HL-60/S4 (cell line): ENCODE measurements around the gene ENTPD8.
"Not testable (repeated sequence)": the region's sequence is repeated elsewhere in the genome, so short reads cannot be mapped to it uniquely, and the experiment has no call there.

Experiments
- in situ Hi-C: fragments of 300-500 bp; cut with MboI; formaldehyde crosslinking; loops from 2 replicates; pipeline ENCODE4 v1.14.3; 2022; ENCODE audit warnings: low sequenced_read_pairs

Gene ENTPD8

DNA sequence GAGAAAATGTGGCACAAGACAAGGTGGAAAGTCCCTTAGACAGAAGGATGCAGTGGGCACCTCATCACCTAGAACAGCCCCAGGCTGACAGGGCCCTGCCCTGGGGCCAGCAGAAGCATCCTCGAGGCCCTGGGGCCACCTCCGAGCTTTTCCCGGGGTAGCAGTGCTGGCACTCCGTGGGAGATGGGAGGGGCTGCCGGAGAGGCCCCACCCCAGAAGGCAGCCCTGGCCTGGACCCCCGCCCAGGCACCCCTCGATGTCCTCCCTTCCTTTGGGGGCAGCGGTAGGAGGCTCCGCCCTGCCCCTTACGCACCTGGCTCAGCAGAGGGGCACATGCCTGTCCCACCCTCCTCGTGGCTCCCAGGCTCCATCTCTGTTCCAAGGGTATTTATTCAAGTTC is 35.7 kb upstream of the ENTPD8 start:
- in situ Hi-C loops, result no loop called here

GRCh38 chr9:137475666-137476065 is 34.5 kb upstream of the ENTPD8 start:
- in situ Hi-C loops, result no loop called here

DNA sequence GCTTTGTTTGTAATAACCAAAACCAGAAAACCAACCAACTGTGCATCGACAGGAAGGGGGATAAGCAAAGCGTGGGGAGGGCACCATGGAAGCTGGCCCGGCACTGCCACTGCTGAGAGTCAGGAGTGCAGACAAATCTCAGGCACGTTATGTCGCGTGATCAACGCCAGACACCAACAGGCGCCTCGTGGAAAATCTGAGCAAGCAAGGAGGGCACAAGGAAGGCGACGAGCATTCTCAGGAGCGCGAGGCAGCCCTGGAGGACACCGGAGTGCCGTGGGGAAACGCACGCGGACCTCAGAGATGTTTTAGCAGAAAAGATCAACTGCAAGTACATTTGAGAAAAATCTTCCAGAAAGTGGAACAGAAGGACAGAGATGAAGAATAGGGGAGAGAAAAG is 33.1 kb upstream of the ENTPD8 start:
- in situ Hi-C loops, result no loop called here

DNA sequence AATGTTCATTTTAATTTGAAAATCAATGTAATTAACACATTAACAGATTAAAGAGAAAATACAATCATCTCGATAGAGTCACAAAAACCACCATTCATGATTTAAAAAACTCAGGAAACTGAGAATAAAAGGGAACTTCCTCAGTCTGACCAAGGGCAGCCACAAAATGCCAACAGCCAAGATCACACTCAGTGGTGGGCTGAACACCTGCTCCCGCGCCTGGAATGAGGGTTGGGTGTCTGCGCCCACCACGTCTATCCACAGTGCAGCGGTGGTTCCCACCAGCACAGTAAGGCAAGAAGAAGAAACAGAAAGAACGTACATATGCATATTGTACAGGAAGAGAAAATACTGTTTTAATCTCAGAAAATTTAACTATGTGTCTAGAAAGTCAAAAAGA is 29.6 kb upstream of the ENTPD8 start:
- in situ Hi-C loops, result no loop called here

DNA sequence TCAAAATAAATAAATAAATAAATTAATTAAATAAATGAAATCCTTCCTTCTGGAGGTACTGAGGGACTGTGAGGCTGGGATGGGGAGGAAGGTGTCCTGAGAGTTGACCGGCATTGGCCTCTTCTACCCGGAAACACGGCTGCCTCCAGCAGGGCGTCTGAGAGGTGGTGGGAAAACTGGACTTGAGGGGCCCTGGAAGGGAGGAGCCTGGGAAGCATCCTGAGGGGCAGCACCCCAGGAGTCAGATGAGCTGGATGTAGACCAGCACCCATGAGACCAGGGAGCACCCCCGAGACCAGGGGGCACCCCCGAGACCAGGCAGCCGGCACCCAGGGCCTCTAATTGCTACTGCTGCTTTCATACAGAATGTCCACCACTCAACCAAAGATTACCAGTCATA is 26.7 kb upstream of the ENTPD8 start:
- in situ Hi-C loops, result no loop called here

GRCh38 chr9:137467161-137467581 is 26.0 kb upstream of the ENTPD8 start:
- in situ Hi-C loops, result no loop called here

DNA sequence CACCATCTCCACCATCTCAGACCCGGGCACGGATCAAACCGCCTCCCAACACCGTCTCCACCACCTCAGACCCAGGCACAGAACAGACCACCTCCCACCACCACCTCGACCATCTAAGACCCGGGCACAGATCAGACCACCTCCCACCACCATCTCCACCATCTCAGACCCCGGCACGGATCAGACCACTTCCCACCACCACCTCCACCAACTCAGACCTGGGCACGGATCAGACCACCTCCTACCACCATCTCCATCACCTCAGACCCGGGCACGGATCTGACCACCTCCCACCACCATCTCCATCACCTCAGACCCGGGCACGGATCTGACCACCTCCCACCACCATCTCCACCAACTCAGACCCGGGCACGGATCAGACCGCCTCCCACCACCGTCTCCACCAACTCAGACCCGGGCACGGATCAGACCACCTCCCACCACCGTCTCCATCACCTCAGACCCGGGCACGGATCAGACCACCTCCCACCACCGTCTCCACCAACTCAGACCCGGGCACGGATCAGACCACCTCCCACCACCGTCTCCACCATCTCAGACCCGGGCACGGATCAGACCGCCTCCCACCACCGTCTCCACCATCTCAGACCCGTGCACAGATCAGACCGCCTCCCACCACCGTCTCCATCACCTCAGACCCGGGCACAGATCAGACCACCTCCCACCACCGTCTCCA is 25.4 kb upstream of the ENTPD8 start:
- in situ Hi-C loops, result not testable (repeated sequence)

GRCh38 chr9:137465720-137466388 is 24.7 kb upstream of the ENTPD8 start:
- in situ Hi-C loops, result no loop called here

GRCh38 chr9:137465000-137465719 is 24.0 kb upstream of the ENTPD8 start:
- in situ Hi-C loops, result no loop called here

GRCh38 chr9:137464291-137464999 is 23.3 kb upstream of the ENTPD8 start:
- in situ Hi-C loops, result no loop called here

DNA sequence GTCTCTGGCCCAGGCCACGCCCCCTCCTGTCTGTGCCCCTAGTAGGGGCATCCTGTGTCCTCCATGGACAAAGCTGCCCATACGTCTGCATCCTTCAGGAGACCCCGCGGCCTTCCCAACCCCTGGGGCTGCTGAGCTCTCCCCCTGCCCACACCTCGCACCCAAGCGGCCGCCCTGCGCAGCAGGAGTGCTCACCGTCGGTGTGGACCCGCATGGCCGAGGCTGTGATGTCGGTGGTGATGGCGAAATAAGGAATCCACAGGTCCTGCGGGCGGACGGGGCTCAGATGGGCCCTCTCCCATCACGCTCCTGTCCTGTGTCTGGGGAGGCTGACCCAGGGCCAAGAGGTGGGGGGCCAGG is 22.8 kb upstream of the ENTPD8 start:
- in situ Hi-C loops, result no loop called here

GRCh38 chr9:137462986-137463930 is 22.1 kb upstream of the ENTPD8 start:
- in situ Hi-C loops, result no loop called here

GRCh38 chr9:137462396-137462985 is 21.3 kb upstream of the ENTPD8 start:
- in situ Hi-C loops, result no loop called here

- in situ Hi-C loops, result no loop called here
Measured at GRCh38 chr9:137461663-137462395, 20.7 kb upstream of the ENTPD8 start.

- in situ Hi-C loops, result no loop called here
Measured at GRCh38 chr9:137461316-137461662, 20.1 kb upstream of the ENTPD8 start.

DNA sequence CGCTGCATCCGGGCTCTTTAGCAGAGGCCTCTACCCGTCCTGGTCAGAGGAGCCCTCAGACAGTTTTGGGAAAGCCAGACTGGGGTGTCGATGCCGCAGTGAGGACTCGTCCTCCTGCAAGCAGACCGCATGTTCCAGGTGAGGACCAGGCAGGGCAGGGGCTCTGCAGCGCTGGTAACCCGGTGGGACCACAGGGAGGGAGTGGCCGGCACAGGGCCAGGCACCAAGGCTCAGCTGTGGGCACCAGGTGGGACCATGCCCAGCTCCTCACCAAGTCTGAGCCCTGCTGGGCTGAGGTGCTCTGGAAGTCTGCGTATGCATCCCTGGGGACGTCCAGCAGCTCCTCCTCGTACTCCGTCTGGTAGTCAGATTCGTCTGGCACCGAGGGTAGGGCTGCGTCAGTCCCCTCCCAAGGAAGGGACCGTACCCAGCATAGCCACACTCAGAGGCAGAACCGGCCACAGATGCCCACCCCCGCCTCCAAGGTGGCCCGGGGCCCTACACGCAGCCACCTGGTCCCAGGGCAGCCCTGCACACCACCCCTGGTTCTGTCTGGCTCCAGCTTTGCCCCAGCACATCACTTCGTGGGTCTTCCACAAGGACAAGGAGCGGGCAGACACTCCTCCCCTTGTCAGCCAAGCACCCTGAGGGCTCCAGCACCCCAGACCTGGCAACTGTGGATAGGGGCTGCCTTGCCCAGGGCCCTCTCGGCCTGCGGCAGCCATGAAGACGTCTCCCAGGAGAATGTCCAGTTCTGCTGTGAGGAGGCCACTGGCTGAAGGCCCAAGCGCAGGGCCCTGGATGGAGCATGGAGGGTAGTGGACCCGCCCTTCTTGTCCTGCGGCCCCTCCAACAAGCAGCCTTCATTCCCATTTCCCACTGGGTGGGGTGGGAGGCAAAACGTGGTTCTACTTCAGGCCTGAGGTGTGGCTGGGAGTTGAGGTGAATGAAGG is 19.5 kb upstream of the ENTPD8 start:
- in situ Hi-C loops, result no loop called here

GRCh38 chr9:137459601-137460362 is 18.6 kb upstream of the ENTPD8 start:
- in situ Hi-C loops, result no loop called here
